Neural progenitor cell (in vitro differentiated cells): ENCODE measurements around the gene EGLN1.

Experiments
- CTCF ChIP-seq: fragments of 200-600 bp; sonication (generic); IDR thresholded peaks from 2 replicates; pipeline ENCODE4 v1.5.1; 2017; ENCODE audit warnings: antibody characterized with exemption, mild to moderate bottlenecking
- EZH2phosphoT487 ChIP-seq: fragments of 200-600 bp; sonication (generic); IDR thresholded peaks from 2 replicates; pipeline ENCODE4 v1.6.1; 2017; ENCODE audit warnings: antibody characterized with exemption

GRCh38 chr1:231392389-231393131 is 29.5 kb downstream of the EGLN1 start:
- TF ChIP-seq CTCF (no peak), EZH2phosphoT487 (no peak)
